Measurements from ENCODE around the gene SQOR. TPM values are rescaled to one million over a fixed set of nuclear protein-coding genes. Genes with fewer than 3 reads are reported as not detected.
A peak's percentile ranks its signal among the peaks of the same experiment; 100 is the strongest.

SQOR gene
- total RNA-seq, 4 donors from 2014 or later = 49.8 to 56.6 (median 55.2) TPM

GRCh38 chr15:45611305-45611704 is 23.5 kb upstream of the SQOR start:
- intact Hi-C loops (cut with DNase I) = loop anchor here (5.0 kb wide), 2 partner anchors 89 to 154 kb away; partner anchors contain the start of gene SLC30A4
- 12 to 19% methylated on average over 4 of the region's 4 CpGs for WGBS, 2 donors
- Histone ChIP-seq H3K27me3 (no peaks in the 10 kb centered on the region), H3K27ac (peak overlapping the region; percentile 43 to 80 (median 59)), H3K9me3 (no peaks in the 10 kb centered on the region), H3K4me3 (replicated peaks in 1 of 3) (no peak overlapping the region), H3K36me3 (no peaks in the 10 kb centered on the region), H3K4me1 (peaks cover 22 to 24% of the 10 kb centered on the region in 2 donors)
- no peak for DNase-seq
- TF ChIP-seq POLR2A (IDR thresholded peaks at IDR 0.05) (no peak), CTCF (IDR thresholded peaks at IDR 0.05) (peak in 5 of 6 experiments; percentile 22 to 68 (median 42))

- intact Hi-C loops (cut with DNase I) = loop anchor here (5.0 kb wide), 2 partner anchors 91 to 156 kb away; partner anchors contain the start of gene SLC30A4
- no peaks in the 10 kb centered on the region for H3K9me3 ChIP-seq
- peaks cover 22% of the 10 kb centered on the region in 2 donors for H3K4me1 ChIP-seq
- no peaks in the 10 kb centered on the region for H3K36me3 ChIP-seq
- H3K4me3 ChIP-seq (replicated peaks in 1 of 3) = no peak overlapping the region
- H3K27ac ChIP-seq = peak overlapping the region in 2 of 3 donors; percentile 25 to 48
- TF ChIP-seq CTCF (IDR thresholded peaks at IDR 0.05) (no peak), POLR2A (IDR thresholded peaks at IDR 0.05) (no peak)
- DNase-seq = no peak
- 58 to 63% methylated on average over 1 of the region's 1 CpG for WGBS, 2 donors
- H3K27me3 ChIP-seq = no peaks in the 10 kb centered on the region
These were observed 21.9 kb upstream of the SQOR start for GRCh38 chr15:45612790-45613415.

- H3K27ac ChIP-seq = no peak overlapping the region
- H3K9me3 ChIP-seq = no peaks in the 10 kb centered on the region
- TF ChIP-seq CTCF (IDR thresholded peaks at IDR 0.05) = no peak
- no peak for TF ChIP-seq POLR2A (IDR thresholded peaks at IDR 0.05)
- intact Hi-C loops (cut with DNase I) = no loop called here
- WGBS, 2 donors = 67 to 70% methylated on average over 3 of the region's 3 CpGs
- no peaks in the 10 kb centered on the region for H3K27me3 ChIP-seq
- H3K4me1 ChIP-seq = peaks cover under 1 to 5% of the 10 kb centered on the region in 2 donors
- DNase-seq = no peak
- no peak overlapping the region for H3K4me3 ChIP-seq (replicated peaks in 1 of 3)
- H3K36me3 ChIP-seq = no peaks in the 10 kb centered on the region
These were observed 17.9 kb upstream of the SQOR start for GRCh38 chr15:45616901-45617323.

GRCh38 chr15:45618813-45619212 is 16.0 kb upstream of the SQOR start:
- no peaks in the 10 kb centered on the region for H3K9me3 ChIP-seq

More at GRCh38 chr15:45618813-45619212, 16.0 kb upstream of the SQOR start:
- no peak overlapping the region for H3K4me3 ChIP-seq (replicated peaks in 1 of 3)
- intact Hi-C loops (cut with DNase I) = no loop called here
- no peak for DNase-seq
- no peaks in the 10 kb centered on the region for H3K4me1 ChIP-seq
- 89 to 95% methylated on average over 5 of the region's 5 CpGs for WGBS, 2 donors
- no peaks in the 10 kb centered on the region for H3K27me3 ChIP-seq
- TF ChIP-seq POLR2A (IDR thresholded peaks at IDR 0.05) = no peak
- TF ChIP-seq CTCF (IDR thresholded peaks at IDR 0.05) = no peak
- H3K36me3 ChIP-seq = no peaks in the 10 kb centered on the region
- H3K27ac ChIP-seq = no peak overlapping the region
